ENCODE results near the gene NAP1L4. TPM values are rescaled to one million over a fixed set of nuclear protein-coding genes. Genes with fewer than 3 reads are reported as not detected.
A peak's percentile ranks its signal among the peaks of the same experiment; 100 is the strongest.

Gene NAP1L4
- total and polyA plus RNA-seq, 2 of the 8 experiments (the other 6 are each of a cell fraction or from before 2014, with no cell fraction given), result 75.8 to 194 TPM

DNA sequence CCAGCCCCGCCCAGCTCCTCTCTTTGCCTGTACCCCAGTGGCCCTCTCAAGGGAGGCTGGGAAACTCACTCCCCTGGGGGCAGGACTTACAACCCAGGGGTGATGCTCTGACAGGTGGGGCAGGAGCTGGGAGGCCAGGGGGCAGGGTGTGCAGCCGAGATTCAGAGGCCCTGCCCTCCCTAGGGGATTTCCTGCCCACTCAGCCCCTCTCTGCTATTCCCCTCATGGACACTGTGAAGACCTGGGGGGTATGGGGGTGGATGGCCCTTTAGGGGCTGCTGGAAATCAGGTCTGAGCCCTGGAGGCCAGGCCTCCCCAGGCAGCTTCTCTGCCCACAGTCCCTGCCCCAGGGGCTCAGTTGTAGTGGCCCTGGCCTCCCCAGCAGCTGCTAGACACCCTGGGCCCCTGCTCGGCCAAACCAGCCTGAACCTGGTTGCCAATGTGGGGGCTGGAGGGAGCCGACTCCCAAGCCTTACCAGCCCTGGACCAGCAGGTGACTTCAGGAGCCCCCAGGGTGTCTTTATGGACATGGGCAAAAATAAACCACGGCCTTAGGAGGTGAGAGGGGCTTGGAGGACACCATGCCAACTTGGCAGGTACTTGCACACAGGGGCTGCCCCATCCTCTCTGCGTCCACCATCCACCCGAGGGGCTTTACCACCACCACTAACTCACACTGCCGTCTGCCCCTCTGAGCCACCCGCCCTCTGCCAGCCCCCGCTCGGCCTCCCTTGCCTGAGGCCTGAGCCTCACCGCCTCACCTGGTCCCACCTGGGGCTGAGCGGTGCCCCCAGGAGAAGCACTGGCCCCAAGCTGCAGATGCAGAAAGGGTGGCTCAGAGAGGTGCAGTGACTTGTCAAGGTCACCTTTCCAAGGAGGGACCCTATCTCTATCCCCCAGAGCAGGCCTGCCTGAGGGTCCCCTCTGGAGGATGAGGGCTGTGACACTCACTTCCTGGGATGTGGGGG lies 60.1 kb downstream of the NAP1L4 start:
- no peak overlapping the region for H3K14ac ChIP-seq (ENCODE audit: insufficient read length)
- H2AFZ ChIP-seq (ENCODE audit: low read length), result no peak overlapping the region
- H2BK120ac ChIP-seq (replicated peaks; ENCODE audit: low read depth, low read length), result no peak overlapping the region
- no peak overlapping the region for H4K91ac ChIP-seq (replicated peaks; ENCODE audit: insufficient read length, low read length)
- ChIA-PET CTCF (ENCODE audit: partially characterized antibody) (interaction anchor here (0.7 to 9.4 kb wide), 9 partner anchors 10 to 400 kb away, joined by 3 to 129 read pairs (median 5); partner anchors contain the start of gene CDKN1C), POLR2A (ENCODE audit: partially characterized antibody) (interaction anchor here (1.7 to 3.1 kb wide), 3 partner anchors 9 to 47 kb away, joined by 4 to 13 read pairs (median 12); no protein-coding TSS in a partner anchor)
- no peak overlapping the region for H2BK20ac ChIP-seq (ENCODE audit: low read length)
- no peaks in the 10 kb centered on the region for H3K79me1 ChIP-seq (ENCODE audit: low read depth, low read length)
- H3K79me2 ChIP-seq (ENCODE audit: control insufficient read depth in 1 of 2, insufficient read depth in 2 of 2, low read length in 2 of 2), result no peaks in the 10 kb centered on the region
- no peak overlapping the region for H4K8ac ChIP-seq (ENCODE audit: extremely low read depth, insufficient read depth, low read length)
- H3K27me3 ChIP-seq (replicated peaks in 1 of 4; ENCODE audit: control insufficient read depth in 3 of 4, extremely low read depth in 1 of 4, insufficient read depth in 3 of 4, low read length in 3 of 4), result peaks cover 25 to 30% (median 30%) of the 10 kb centered on the region in 4 experiments
- H4K20me1 ChIP-seq (replicated peaks in 1 of 2; ENCODE audit: control insufficient read depth in 1 of 2, insufficient read depth in 2 of 2, low read length in 2 of 2), result peaks cover 0 to 9% of the 10 kb centered on the region in 2 experiments
- DNase-seq (ENCODE audit: low read depth in 1 of 2, low spot score in 2 of 2), result no peak
- 83% methylated on average over 9 of the region's 13 CpGs; no CpG with 5 or more reads in 1 of the 2 experiments for WGBS, 2 experiments (ENCODE audit: extremely low coverage in 1 of 2, insufficient coverage in 1 of 2, insufficient read length in 1 of 2, insufficient replicate concordance in 2 of 2, low coverage in 1 of 2, low lambda C conversion rate in 2 of 2, missing lambda C conversion rate in 1 of 2)
- no peaks in the 10 kb centered on the region for H3K36me3 ChIP-seq (ENCODE audit: control insufficient read depth in 2 of 4, insufficient read depth in 4 of 4, low read length in 3 of 4)
- peaks cover 0 to 2% of the 10 kb centered on the region in 2 experiments; a peak in 2 of 4 replicates for H3K9me3 ChIP-seq (ENCODE audit: insufficient read depth in 2 of 2, low read depth in 1 of 2, low read length in 1 of 2)
- no peak overlapping the region for H3K23ac ChIP-seq (ENCODE audit: insufficient read length)
- no peak overlapping the region for H3K4me2 ChIP-seq (ENCODE audit: insufficient read depth in 1 of 2, low read depth in 2 of 2, low read length in 2 of 2)
- H2BK15ac ChIP-seq (ENCODE audit: low read length), result 0 out of 2 replicates have a peak overlapping the region, but pooled peaks have one; percentile 81
- H3K9ac ChIP-seq (replicated peaks in 1 of 4; ENCODE audit: extremely low read depth in 1 of 4, low read depth in 3 of 4, low read length in 3 of 4), result no peak overlapping the region
- H3K18ac ChIP-seq (ENCODE audit: extremely low read depth, low read length), result no peak overlapping the region; the same call in 1 of the 2 replicates
- FAIRE-seq, result no peak
- peaks cover 0 to 13% (median 5%) of the 10 kb centered on the region in 4 experiments; a peak in 6 of 7 replicates for H3K4me1 ChIP-seq (replicated peaks in 1 of 4; ENCODE audit: control insufficient read depth in 3 of 4, insufficient read depth in 4 of 4, low read length in 3 of 4)
- peaks cover 8% of the 10 kb centered on the region; the same call in 1 of the 2 replicates for H3K23me2 ChIP-seq (ENCODE audit: low read depth, low read length)
- H3K56ac ChIP-seq (replicated peaks; ENCODE audit: insufficient read length, low read depth, low read length), result no peak overlapping the region
- no peak overlapping the region for H4K5ac ChIP-seq (ENCODE audit: insufficient read length, low read depth, low read length)
- H2AK5ac ChIP-seq (ENCODE audit: low read depth, low read length), result 0 out of 2 replicates have a peak overlapping the region, but pooled peaks have one; percentile 4
- H3K4me3 ChIP-seq (ENCODE audit: extremely low read depth in 1 of 4, insufficient read depth in 2 of 4, low read depth in 3 of 4, low read length in 4 of 4), result no peak overlapping the region
- no peak overlapping the region for H3K4ac ChIP-seq (replicated peaks; ENCODE audit: insufficient read length, low read depth, low read length)
- no peak overlapping the region for H2BK5ac ChIP-seq (ENCODE audit: low read depth, low read length)
- H3K27ac ChIP-seq (ENCODE audit: low read depth, low read length), result no peak overlapping the region
- no peak overlapping the region for H2BK12ac ChIP-seq (ENCODE audit: low read depth, low read length)
- TF ChIP-seq CTBP2 (IDR thresholded peaks at IDR 0.05; ENCODE audit: borderline replicate concordance, insufficient read depth, insufficient read length, low read length) (no peak), JUN (IDR thresholded peaks at IDR 0.05; ENCODE audit: low read depth, low read length) (no peak), CBX5 (IDR thresholded peaks at IDR 0.05; ENCODE audit: low read depth, low read length) (no peak), SP2 (IDR thresholded peaks at IDR 0.05; ENCODE audit: low read length) (no peak), ASH2L (IDR thresholded peaks at IDR 0.05; ENCODE audit: low read length) (no peak), YY1 (IDR thresholded peaks at IDR 0.05; ENCODE audit: low read depth, low read length) (no peak), RXRA (IDR thresholded peaks at IDR 0.05; ENCODE audit: insufficient read depth, low read depth, low read length) (no peak), ATF2 (IDR thresholded peaks at IDR 0.05; ENCODE audit: low read length) (no peak)

Measured in H1 (cell line).